Measurements from ENCODE around the gene DUOX2.
"Not testable (repeated sequence)": the region's sequence is repeated elsewhere in the genome, so short reads cannot be mapped to it uniquely, and the experiment has no call there.

DUOX2 gene

GRCh38 chr15:45097466-45097865 is 16.5 kb downstream of the DUOX2 start:
- DNase-seq, result no peak

- DNase-seq, result no peak
Observed at GRCh38 chr15:45095661-45096060, 18.3 kb downstream of the DUOX2 start.

- DNase-seq, result no peak
Observed at GRCh38 chr15:45094358-45094730, 19.6 kb downstream of the DUOX2 start.

GRCh38 chr15:45093622-45094357 is 20.2 kb downstream of the DUOX2 start:
- DNase-seq, result no peak

- DNase-seq, result no peak
Observed at GRCh38 chr15:45093013-45093412, 21.0 kb downstream of the DUOX2 start.

GRCh38 chr15:45091576-45091975 is 22.4 kb downstream of the DUOX2 start:
- no peak for DNase-seq

- no peak for DNase-seq
Observed at GRCh38 chr15:45091161-45091560, 22.8 kb downstream of the DUOX2 start.

GRCh38 chr15:45089712-45090373 is 24.1 kb downstream of the DUOX2 start:
- no peak for DNase-seq

- no peak for DNase-seq
Observed at GRCh38 chr15:45088801-45089711, 24.9 kb downstream of the DUOX2 start.

GRCh38 chr15:45087513-45087912 is 26.5 kb downstream of the DUOX2 start:
- DNase-seq, result no peak

GRCh38 chr15:45084163-45084562 is 29.8 kb downstream of the DUOX2 start:
- DNase-seq, result no peak

- DNase-seq, result no peak
Observed at GRCh38 chr15:45083223-45083622, 30.7 kb downstream of the DUOX2 start.

GRCh38 chr15:45082412-45082811 is 31.6 kb downstream of the DUOX2 start:
- DNase-seq, result not testable (repeated sequence)

GRCh38 chr15:45080593-45080992 is 33.4 kb downstream of the DUOX2 start:
- not testable (repeated sequence) for DNase-seq

GRCh38 chr15:45079628-45080246 is 34.2 kb downstream of the DUOX2 start:
- not testable (repeated sequence) for DNase-seq

GRCh38 chr15:45079201-45079600 is 34.8 kb downstream of the DUOX2 start:
- not testable (repeated sequence) for DNase-seq

GRCh38 chr15:45077391-45077790 is 36.6 kb downstream of the DUOX2 start:
- DNase-seq, result not testable (repeated sequence)

GRCh38 chr15:45075440-45076320 is 38.3 kb downstream of the DUOX2 start:
- DNase-seq, result not testable (repeated sequence)

GRCh38 chr15:45073602-45074001 is 40.4 kb downstream of the DUOX2 start:
- DNase-seq, result not testable (repeated sequence)

- not testable (repeated sequence) for DNase-seq
Observed at GRCh38 chr15:45069942-45070360, 44.0 kb downstream of the DUOX2 start.

GRCh38 chr15:45064386-45064785 is 49.6 kb downstream of the DUOX2 start:
- no peak for DNase-seq

GRCh38 chr15:45062301-45062700 is 51.7 kb downstream of the DUOX2 start:
- not testable (repeated sequence) for DNase-seq

All from activated CD4-positive, alpha-beta T cell treated with anti-CD3 and anti-CD28 coated beads, Interleukin-2, amount 50 U/mL, for 1 hour (primary cell).